A549 (cell line): Measurements from ENCODE around the gene MAP3K7CL.

Experiments used
- CEBPB ChIP-seq, 2 experiments: fragments of >200 bp in 1 of 2; sonication (Bioruptor Twin) in 1 of 2; formaldehyde crosslinking in 1 of 2; IDR thresholded peaks; 2 replicates each; pipeline ENCODE4 v1.6.1; 2012 to 2016
- CTCF ChIP-seq: fragments of >200 bp; sonication (Bioruptor Twin); formaldehyde crosslinking; IDR thresholded peaks from 3 replicates; pipeline ENCODE4 v1.5.1; 2016
- ESRRA ChIP-seq: fragments of 150-350 bp; IDR thresholded peaks from 2 replicates; pipeline ENCODE4 v1.6.1; 2014; ENCODE audit warnings: mild to moderate bottlenecking, low read length, borderline replicate concordance
- HDAC2 ChIP-seq: fragments of 200-600 bp; sonication (generic); IDR thresholded peaks from 2 replicates; pipeline ENCODE4 v1.6.1; 2016
- HOXB13 ChIP-seq: fragments of 250-450 bp; sonication (Bioruptor Pico); IDR thresholded peaks from 2 replicates; pipeline ENCODE4 v1.5.0; 2020; ENCODE audit warnings: low read depth, mild to moderate bottlenecking, moderate library complexity
- JUNB ChIP-seq: fragments of >200 bp; sonication (Bioruptor Twin); formaldehyde crosslinking; IDR thresholded peaks from 2 replicates; pipeline ENCODE4 v1.6.1; 2016
- MAZ ChIP-seq: fragments of 150-350 bp; IDR thresholded peaks from 2 replicates; pipeline ENCODE4 v1.6.1; 2014; ENCODE audit warnings: antibody characterized with exemption, low read depth, low read length, borderline replicate concordance
- POLR2A ChIP-seq: IDR thresholded peaks from 2 replicates; pipeline ENCODE4 v1.6.1; 2012; ENCODE audit warnings: mild to moderate bottlenecking, low read length
- POLR2AphosphoS2 ChIP-seq: conservative IDR thresholded peaks from 2 replicates; pipeline ENCODE4 v1.6.1; 2012; ENCODE audit warnings: low read length, improper control_type of control experiment, inconsistent platforms
- RCOR1 ChIP-seq: fragments of 150-350 bp; IDR thresholded peaks from 2 replicates; pipeline ENCODE4 v1.6.1; 2014; ENCODE audit warnings: antibody characterized with exemption, low read length, low read depth
- REST ChIP-seq: fragments of 200-600 bp; sonication (generic); IDR thresholded peaks from 2 replicates; pipeline ENCODE4 v1.6.1; 2016; ENCODE audit warnings: antibody characterized with exemption, mild to moderate bottlenecking, moderate library complexity
- SMC3 ChIP-seq: fragments of >200 bp; sonication (Bioruptor Twin); formaldehyde crosslinking; IDR thresholded peaks from 3 replicates; pipeline ENCODE4 v1.6.1; 2018; ENCODE audit warnings: inconsistent platforms
- USF2 ChIP-seq: fragments of 450-650 bp; IDR thresholded peaks from 2 replicates; pipeline ENCODE4 v1.6.1; 2014; ENCODE audit warnings: antibody characterized with exemption

GRCh38 chr21:29145852-29146453 lies 15.5 kb downstream of the MAP3K7CL start:
- TF ChIP-seq MAZ (no peak), POLR2A (no peak), CTCF (no peak), USF2 (no peak), CEBPB (IDR thresholded peaks at IDR 0.05) (no peak), POLR2AphosphoS2 (no peak), HDAC2 (no peak), SMC3 (no peak), RCOR1 (no peak), ESRRA (no peak), JUNB (no peak), REST (no peak), HOXB13 (CRISPR knock-in tag) (no peak)
